C4-2B (cell line): ENCODE data around the gene OR7E24.

Source experiments
- H3K27ac ChIP-seq: fragments of 450-650 bp; 2 replicates; pipeline ENCODE4 v1.5.1; 2017
- CTCF ChIP-seq: fragments of 450-650 bp; conservative IDR thresholded peaks from 2 replicates; pipeline ENCODE4 v1.5.1; 2017; ENCODE audit warnings: mild to moderate bottlenecking
- ZFX ChIP-seq: fragments of 450-650 bp; IDR thresholded peaks from 2 replicates; pipeline ENCODE4 v1.6.1; 2017

The OR7E24 gene

GRCh38 chr19:9296336-9296735, 45.6 kb downstream of the OR7E24 start:
- H3K27ac ChIP-seq, result no peak overlapping the region
- TF ChIP-seq CTCF, result no peak
- TF ChIP-seq ZFX, result no peak
